GM12872 (cell line): ENCODE results near the gene AATK.

Experiments
- CTCF ChIP-seq: IDR thresholded peaks from 3 replicates; pipeline ENCODE4 v1.5.1; 2011; ENCODE audit warnings: low read depth, mild to moderate bottlenecking, low read length, moderate library complexity; ENCODE audit not compliant: insufficient read depth

The AATK gene

DNA sequence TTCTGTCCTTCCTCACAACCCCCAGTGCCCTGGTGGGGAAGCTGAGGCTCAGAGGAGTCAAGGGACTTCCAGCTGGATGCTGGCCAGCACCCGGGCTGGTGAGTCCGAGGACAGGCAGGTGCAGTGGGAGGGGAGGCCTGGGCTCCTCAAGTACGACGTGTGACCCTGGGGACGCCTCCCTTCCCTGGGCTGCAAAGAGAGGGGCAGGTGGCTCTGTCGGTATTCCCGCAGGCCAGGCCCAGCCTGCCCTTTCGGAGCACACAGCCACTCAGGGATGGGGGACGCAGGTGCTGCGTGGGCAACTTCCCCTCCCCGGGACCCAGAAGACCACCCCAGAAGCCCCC lies 33.9 kb downstream of the AATK start:
- no peak for TF ChIP-seq CTCF

GRCh38 chr17:81131486-81132196 lies 34.4 kb downstream of the AATK start:
- TF ChIP-seq CTCF = no peak

GRCh38 chr17:81130385-81131361 lies 35.3 kb downstream of the AATK start:
- no peak for TF ChIP-seq CTCF

- no peak for TF ChIP-seq CTCF
Measured at GRCh38 chr17:81129711-81130367, 36.2 kb downstream of the AATK start.

DNA sequence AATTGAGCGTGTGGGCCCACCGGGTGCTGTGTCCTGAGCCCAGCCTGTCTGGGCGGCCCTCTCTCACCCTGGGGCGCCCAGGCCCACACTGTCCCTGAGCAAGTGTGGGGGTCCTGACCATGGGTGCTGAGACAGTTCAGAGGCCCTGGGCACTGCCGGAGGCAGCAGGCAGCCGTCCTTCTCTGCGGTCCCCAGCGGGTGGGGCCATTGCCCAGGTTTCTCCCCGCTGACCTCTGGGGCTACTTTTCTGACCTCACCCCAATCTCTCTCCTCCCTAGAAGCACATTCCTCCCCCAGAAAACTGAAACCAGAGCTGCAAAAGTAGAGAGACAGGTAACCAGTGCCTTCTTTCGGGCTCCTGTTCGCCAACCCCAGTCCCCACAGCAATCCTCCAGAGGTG lies 36.7 kb downstream of the AATK start:
- no peak for TF ChIP-seq CTCF

DNA sequence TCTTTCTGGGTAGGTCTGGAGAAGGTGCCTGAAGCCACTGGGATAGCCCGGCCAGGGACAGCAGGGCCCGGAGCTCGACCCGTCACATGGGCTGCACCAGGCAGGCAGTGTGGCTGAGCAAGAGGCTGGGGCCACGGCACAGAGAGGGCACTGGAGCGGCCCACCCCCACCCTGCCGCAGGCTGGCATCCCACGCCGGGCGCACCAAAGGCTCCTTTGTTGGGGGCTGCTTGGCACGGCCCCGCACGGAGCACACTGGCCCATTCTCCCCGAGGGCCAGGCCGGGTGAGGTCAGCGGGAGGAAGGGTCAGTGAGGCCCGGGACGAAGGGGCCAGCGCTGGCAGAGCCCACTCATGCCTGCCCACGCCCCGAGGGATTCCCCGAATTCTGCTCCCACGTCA lies 37.2 kb downstream of the AATK start:
- no peak for TF ChIP-seq CTCF

- TF ChIP-seq CTCF = no peak
Measured at GRCh38 chr17:81128338-81128737, 37.7 kb downstream of the AATK start.
